OCI-LY3 (cell line): ENCODE measurements around the gene DOC2A.

Source experiments
- CTCF ChIP-seq: fragments of 200-600, 300-600 bp; sonication (generic); IDR thresholded peaks from 2 replicates; pipeline ENCODE4 v1.5.1; 2014; ENCODE audit warnings: antibody characterized with exemption, low read length, low read depth
- EZH2phosphoT487 ChIP-seq: fragments of 200-600 bp; shearing (Covaris generic); IDR thresholded peaks from 2 replicates; pipeline ENCODE4 v1.6.1; 2018; ENCODE audit warnings: antibody characterized with exemption, mixed run types, low read depth

- no peak for TF ChIP-seq CTCF
- TF ChIP-seq EZH2phosphoT487: no peak
Measured at GRCh38 chr16:29995911-29996765, 14.7 kb downstream of the DOC2A start, which contains the start of gene INO80E.
